ENCODE measurements around the gene NFYC.

Gene NFYC

GRCh38 chr1:40740039-40740996 lies 48.8 kb downstream of the NFYC start:
- DNase-seq: no peak

GRCh38 chr1:40740997-40741736 lies 49.7 kb downstream of the NFYC start:
- DNase-seq: no peak

GRCh38 chr1:40742363-40743061 lies 51.0 kb downstream of the NFYC start:
- DNase-seq: no peak

GRCh38 chr1:40743452-40743851 lies 51.9 kb downstream of the NFYC start:
- no peak for DNase-seq

GRCh38 chr1:40743860-40744259 lies 52.4 kb downstream of the NFYC start:
- no peak for DNase-seq

- no peak for DNase-seq
These were observed 53.7 kb downstream of the NFYC start for GRCh38 chr1:40745176-40745575.

GRCh38 chr1:40746344-40747090 lies 55.0 kb downstream of the NFYC start:
- no peak for DNase-seq

GRCh38 chr1:40748841-40749718 lies 57.6 kb downstream of the NFYC start:
- no peak for DNase-seq

- no peak for DNase-seq
These were observed 58.3 kb downstream of the NFYC start for GRCh38 chr1:40749817-40750216.

GRCh38 chr1:40750451-40750908 lies 59.0 kb downstream of the NFYC start:
- no peak for DNase-seq

- DNase-seq: no peak
These were observed 60.3 kb downstream of the NFYC start for GRCh38 chr1:40751802-40752201.

- DNase-seq: no peak
These were observed 61.8 kb downstream of the NFYC start for GRCh38 chr1:40753142-40753882.

- DNase-seq: no peak
These were observed 62.7 kb downstream of the NFYC start for GRCh38 chr1:40754201-40754600.

- no peak for DNase-seq
These were observed 63.6 kb downstream of the NFYC start for GRCh38 chr1:40755067-40755466.

- no peak for DNase-seq
These were observed 65.0 kb downstream of the NFYC start for GRCh38 chr1:40756523-40756922.

- DNase-seq: no peak
These were observed 65.6 kb downstream of the NFYC start for GRCh38 chr1:40757084-40757483.

GRCh38 chr1:40758004-40758403 lies 66.5 kb downstream of the NFYC start:
- no peak for DNase-seq

- DNase-seq: no peak
These were observed 67.3 kb downstream of the NFYC start for GRCh38 chr1:40758578-40759343.

- no peak for DNase-seq
These were observed 69.5 kb downstream of the NFYC start for GRCh38 chr1:40760984-40761383.

All from islet precursor cell (in vitro differentiated cells).